ENCODE results near the gene PKD1L1. TPM values are rescaled to one million over a fixed set of nuclear protein-coding genes. Genes with fewer than 3 reads are reported as not detected.

The PKD1L1 gene
- total RNA-seq, 1 experiment from 2014 or later = 0.24 TPM

GRCh38 chr7:47954231-47954911 is 6.1 kb upstream of the PKD1L1 start:
- H3K4me1 Mint-ChIP-seq (ENCODE audit: low read depth, unreplicated experiment) = no peaks in the 10 kb centered on the region
- no peak overlapping the region for H3K4me3 Mint-ChIP-seq (ENCODE audit: low read depth, unreplicated experiment)
- H3K27ac Mint-ChIP-seq (ENCODE audit: unreplicated experiment) = no peak overlapping the region
- H3K27me3 Mint-ChIP-seq (ENCODE audit: unreplicated experiment) = no peaks in the 10 kb centered on the region
- no TSS peak for BruUV-seq (replicated peaks)
- TF ChIP-seq CTCF (IDR thresholded peaks at IDR 0.05; ENCODE audit: unreplicated experiment) = no peak
- no peaks in the 10 kb centered on the region for H3K9me3 Mint-ChIP-seq (ENCODE audit: low read depth, unreplicated experiment)
- intact Hi-C loops (cut with micrococcal nuclease; ENCODE audit: unreplicated experiment) = loop anchor here (5.0 kb wide), 1 partner anchor 928 kb away; no protein-coding TSS in a partner anchor
- H3K36me3 Mint-ChIP-seq (ENCODE audit: insufficient read depth, unreplicated experiment) = peaks cover 4% of the 10 kb centered on the region
- no peak for DNase-seq
- CTCF ChIA-PET = interaction anchor here (0.5 to 1.0 kb wide), 2 partner anchors 10 to 34 kb away, joined by 3 read pairs; no protein-coding TSS in a partner anchor

GRCh38 chr7:47953822-47954221 is 5.6 kb upstream of the PKD1L1 start:
- no peak for DNase-seq
- Mint-ChIP-seq H3K27ac (ENCODE audit: unreplicated experiment) (no peak overlapping the region), H3K4me3 (ENCODE audit: low read depth, unreplicated experiment) (no peak overlapping the region)

GRCh38 chr7:47952224-47952623 is 4.0 kb upstream of the PKD1L1 start:
- CTCF ChIA-PET = interaction anchor here (0.6 kb wide), 1 partner anchor 185 kb away, joined by 4 read pairs; no protein-coding TSS in a partner anchor
- Mint-ChIP-seq H3K27ac (ENCODE audit: unreplicated experiment) (no peak overlapping the region), H3K9me3 (ENCODE audit: low read depth, unreplicated experiment) (no peaks in the 10 kb centered on the region), H3K36me3 (ENCODE audit: insufficient read depth, unreplicated experiment) (peaks cover 4% of the 10 kb centered on the region), H3K4me3 (ENCODE audit: low read depth, unreplicated experiment) (no peak overlapping the region), H3K4me1 (ENCODE audit: low read depth, unreplicated experiment) (no peaks in the 10 kb centered on the region), H3K27me3 (ENCODE audit: unreplicated experiment) (no peaks in the 10 kb centered on the region)
- TSS peak; percentile 17 for BruUV-seq (replicated peaks)
- no peak for TF ChIP-seq CTCF (IDR thresholded peaks at IDR 0.05; ENCODE audit: unreplicated experiment)
- intact Hi-C loops (cut with micrococcal nuclease; ENCODE audit: unreplicated experiment) = loop anchor here (5.0 kb wide), 1 partner anchor 930 kb away; no protein-coding TSS in a partner anchor
- DNase-seq = no peak

More at GRCh38 chr7:47953822-47954221, 5.6 kb upstream of the PKD1L1 start:
- no peaks in the 10 kb centered on the region for H3K9me3 Mint-ChIP-seq (ENCODE audit: low read depth, unreplicated experiment)
- CTCF ChIA-PET = interaction anchor here (0.5 to 1.0 kb wide), 2 partner anchors 9 to 34 kb away, joined by 3 read pairs; no protein-coding TSS in a partner anchor
- TF ChIP-seq CTCF (IDR thresholded peaks at IDR 0.05; ENCODE audit: unreplicated experiment) = no peak
- BruUV-seq (replicated peaks) = no TSS peak
- intact Hi-C loops (cut with micrococcal nuclease; ENCODE audit: unreplicated experiment) = loop anchor here (5.0 kb wide), 1 partner anchor 928 kb away; no protein-coding TSS in a partner anchor
- H3K4me1 Mint-ChIP-seq (ENCODE audit: low read depth, unreplicated experiment) = no peaks in the 10 kb centered on the region
- peaks cover 4% of the 10 kb centered on the region for H3K36me3 Mint-ChIP-seq (ENCODE audit: insufficient read depth, unreplicated experiment)
- H3K27me3 Mint-ChIP-seq (ENCODE audit: unreplicated experiment) = no peaks in the 10 kb centered on the region

GRCh38 chr7:47951374-47951773 is 3.1 kb upstream of the PKD1L1 start:
- DNase-seq = no peak
- intact Hi-C loops (cut with micrococcal nuclease; ENCODE audit: unreplicated experiment) = loop anchor here (5.0 kb wide), 1 partner anchor 931 kb away; no protein-coding TSS in a partner anchor
- Mint-ChIP-seq H3K9me3 (ENCODE audit: low read depth, unreplicated experiment) (no peaks in the 10 kb centered on the region), H3K27ac (ENCODE audit: unreplicated experiment) (no peak overlapping the region), H3K4me1 (ENCODE audit: low read depth, unreplicated experiment) (no peaks in the 10 kb centered on the region), H3K27me3 (ENCODE audit: unreplicated experiment) (no peaks in the 10 kb centered on the region), H3K36me3 (ENCODE audit: insufficient read depth, unreplicated experiment) (peaks cover 4% of the 10 kb centered on the region), H3K4me3 (ENCODE audit: low read depth, unreplicated experiment) (no peak overlapping the region)
- BruUV-seq (replicated peaks) = no TSS peak
- CTCF ChIA-PET = interaction anchor here (1.0 kb wide), 1 partner anchor 17 kb away, joined by 3 read pairs; no protein-coding TSS in a partner anchor
- no peak for TF ChIP-seq CTCF (IDR thresholded peaks at IDR 0.05; ENCODE audit: unreplicated experiment)

All from Calu3 (cell line).